ENCODE data around the gene AVPI1.

Gene AVPI1

GRCh38 chr10:97676770-97677581, 10.1 kb downstream of the AVPI1 start:
- Histone ChIP-seq H3K27ac (ENCODE audit: low read depth, low read length, severe bottlenecking) (no peak overlapping the region), H3K36me3 (ENCODE audit: control insufficient read depth, insufficient read depth, low read length) (peaks cover 45% of the 10 kb centered on the region), H3K9me3 (ENCODE audit: control insufficient read depth, low read length) (no peaks in the 10 kb centered on the region), H3K4me1 (ENCODE audit: control insufficient read depth, insufficient read depth, low read length, poor library complexity, severe bottlenecking) (no peaks in the 10 kb centered on the region), H3K4me3 (ENCODE audit: extremely low read depth, insufficient read depth, low read length, poor library complexity, severe bottlenecking) (no peak overlapping the region)
- 89 to 95% methylated on average over 1 of the region's 2 CpGs for WGBS, 2 experiments (ENCODE audit: insufficient coverage in 2 of 2)

- Histone ChIP-seq H3K27ac (ENCODE audit: low read depth, low read length, severe bottlenecking) (no peak overlapping the region), H3K36me3 (ENCODE audit: control insufficient read depth, insufficient read depth, low read length) (peaks cover 62% of the 10 kb centered on the region)
- WGBS, 2 experiments (ENCODE audit: insufficient coverage in 2 of 2): 86 to 98% methylated on average over 5 to 8 of the region's 9 CpGs
Measured at GRCh38 chr10:97675222-97675621, 11.8 kb downstream of the AVPI1 start.

GRCh38 chr10:97673736-97674525, 13.1 kb downstream of the AVPI1 start:
- Histone ChIP-seq H3K27ac (ENCODE audit: low read depth, low read length, severe bottlenecking) (no peak overlapping the region), H3K9me3 (ENCODE audit: control insufficient read depth, low read length) (no peaks in the 10 kb centered on the region), H3K4me1 (ENCODE audit: control insufficient read depth, insufficient read depth, low read length, poor library complexity, severe bottlenecking) (no peaks in the 10 kb centered on the region), H3K36me3 (ENCODE audit: control insufficient read depth, insufficient read depth, low read length) (peaks cover 73% of the 10 kb centered on the region), H3K4me3 (ENCODE audit: extremely low read depth, insufficient read depth, low read length, poor library complexity, severe bottlenecking) (no peak overlapping the region)
- WGBS, 2 experiments (ENCODE audit: insufficient coverage in 2 of 2): 92 to 100% methylated on average over 4 to 6 of the region's 8 CpGs

More at GRCh38 chr10:97675222-97675621, 11.8 kb downstream of the AVPI1 start:
- Histone ChIP-seq H3K4me3 (ENCODE audit: extremely low read depth, insufficient read depth, low read length, poor library complexity, severe bottlenecking) (no peak overlapping the region), H3K4me1 (ENCODE audit: control insufficient read depth, insufficient read depth, low read length, poor library complexity, severe bottlenecking) (no peaks in the 10 kb centered on the region), H3K9me3 (ENCODE audit: control insufficient read depth, low read length) (no peaks in the 10 kb centered on the region)

- no peak overlapping the region for H3K4me3 ChIP-seq (ENCODE audit: extremely low read depth, insufficient read depth, low read length, poor library complexity, severe bottlenecking)
- no CpG with 5 or more reads among the region's 1 CpG for WGBS, 2 experiments (ENCODE audit: insufficient coverage in 2 of 2)
Measured at GRCh38 chr10:97669571-97669970, 17.5 kb downstream of the AVPI1 start.

GRCh38 chr10:97667463-97667862, 19.6 kb downstream of the AVPI1 start:
- H3K36me3 ChIP-seq (ENCODE audit: control insufficient read depth, insufficient read depth, low read length): peaks cover 86% of the 10 kb centered on the region
- H3K9me3 ChIP-seq (ENCODE audit: control insufficient read depth, low read length): no peaks in the 10 kb centered on the region
- no peak overlapping the region for H3K4me3 ChIP-seq (ENCODE audit: extremely low read depth, insufficient read depth, low read length, poor library complexity, severe bottlenecking)
- H3K27ac ChIP-seq (ENCODE audit: low read depth, low read length, severe bottlenecking): no peak overlapping the region
- WGBS, 2 experiments (ENCODE audit: insufficient coverage in 2 of 2): 93 to 94% methylated on average over 3 to 5 of the region's 6 CpGs
- H3K4me1 ChIP-seq (ENCODE audit: control insufficient read depth, insufficient read depth, low read length, poor library complexity, severe bottlenecking): no peaks in the 10 kb centered on the region

More at GRCh38 chr10:97669571-97669970, 17.5 kb downstream of the AVPI1 start:
- Histone ChIP-seq H3K27ac (ENCODE audit: low read depth, low read length, severe bottlenecking) (no peak overlapping the region), H3K36me3 (ENCODE audit: control insufficient read depth, insufficient read depth, low read length) (peaks cover 83% of the 10 kb centered on the region), H3K4me1 (ENCODE audit: control insufficient read depth, insufficient read depth, low read length, poor library complexity, severe bottlenecking) (no peaks in the 10 kb centered on the region), H3K9me3 (ENCODE audit: control insufficient read depth, low read length) (no peaks in the 10 kb centered on the region)

GRCh38 chr10:97666992-97667391, 20.0 kb downstream of the AVPI1 start:
- Histone ChIP-seq H3K4me3 (ENCODE audit: extremely low read depth, insufficient read depth, low read length, poor library complexity, severe bottlenecking) (no peak overlapping the region), H3K36me3 (ENCODE audit: control insufficient read depth, insufficient read depth, low read length) (peaks cover 90% of the 10 kb centered on the region), H3K4me1 (ENCODE audit: control insufficient read depth, insufficient read depth, low read length, poor library complexity, severe bottlenecking) (no peaks in the 10 kb centered on the region), H3K27ac (ENCODE audit: low read depth, low read length, severe bottlenecking) (no peak overlapping the region), H3K9me3 (ENCODE audit: control insufficient read depth, low read length) (no peaks in the 10 kb centered on the region)
- WGBS, 2 experiments (ENCODE audit: insufficient coverage in 2 of 2): 97 to 100% methylated on average over 5 of the region's 7 CpGs

GRCh38 chr10:97664282-97664850, 22.7 kb downstream of the AVPI1 start:
- H3K9me3 ChIP-seq (ENCODE audit: control insufficient read depth, low read length): no peaks in the 10 kb centered on the region
- whole genome bisulfite sequencing, 2 experiments (ENCODE audit: insufficient coverage in 2 of 2): 80 to 100% methylated on average over 1 of the region's 1 CpG
- H3K27ac ChIP-seq (ENCODE audit: low read depth, low read length, severe bottlenecking): no peak overlapping the region
- no peaks in the 10 kb centered on the region for H3K4me1 ChIP-seq (ENCODE audit: control insufficient read depth, insufficient read depth, low read length, poor library complexity, severe bottlenecking)
- peaks cover 79% of the 10 kb centered on the region for H3K36me3 ChIP-seq (ENCODE audit: control insufficient read depth, insufficient read depth, low read length)
- H3K4me3 ChIP-seq (ENCODE audit: extremely low read depth, insufficient read depth, low read length, poor library complexity, severe bottlenecking): no peak overlapping the region

- Histone ChIP-seq H3K4me3 (ENCODE audit: extremely low read depth, insufficient read depth, low read length, poor library complexity, severe bottlenecking) (no peak overlapping the region), H3K36me3 (ENCODE audit: control insufficient read depth, insufficient read depth, low read length) (peaks cover 86% of the 10 kb centered on the region), H3K27ac (ENCODE audit: low read depth, low read length, severe bottlenecking) (no peak overlapping the region), H3K4me1 (ENCODE audit: control insufficient read depth, insufficient read depth, low read length, poor library complexity, severe bottlenecking) (no peaks in the 10 kb centered on the region), H3K9me3 (ENCODE audit: control insufficient read depth, low read length) (no peaks in the 10 kb centered on the region)
- whole genome bisulfite sequencing, 2 experiments (ENCODE audit: insufficient coverage in 2 of 2): 100% methylated on average over 1 of the region's 1 CpG
Measured at GRCh38 chr10:97659589-97659988, 27.5 kb downstream of the AVPI1 start.

- Histone ChIP-seq H3K4me1 (ENCODE audit: control insufficient read depth, insufficient read depth, low read length, poor library complexity, severe bottlenecking) (no peaks in the 10 kb centered on the region), H3K4me3 (ENCODE audit: extremely low read depth, insufficient read depth, low read length, poor library complexity, severe bottlenecking) (no peak overlapping the region), H3K36me3 (ENCODE audit: control insufficient read depth, insufficient read depth, low read length) (peaks cover 86% of the 10 kb centered on the region), H3K9me3 (ENCODE audit: control insufficient read depth, low read length) (no peaks in the 10 kb centered on the region), H3K27ac (ENCODE audit: low read depth, low read length, severe bottlenecking) (no peak overlapping the region)
- WGBS, 2 experiments (ENCODE audit: insufficient coverage in 2 of 2): 86 to 96% methylated on average over 5 of the region's 5 CpGs
Measured at GRCh38 chr10:97656777-97657176, 30.3 kb downstream of the AVPI1 start.

GRCh38 chr10:97651773-97652172, 35.3 kb downstream of the AVPI1 start:
- Histone ChIP-seq H3K36me3 (ENCODE audit: control insufficient read depth, insufficient read depth, low read length) (peaks cover 80% of the 10 kb centered on the region), H3K4me1 (ENCODE audit: control insufficient read depth, insufficient read depth, low read length, poor library complexity, severe bottlenecking) (peaks cover 19% of the 10 kb centered on the region), H3K27ac (ENCODE audit: low read depth, low read length, severe bottlenecking) (no peak overlapping the region), H3K9me3 (ENCODE audit: control insufficient read depth, low read length) (no peaks in the 10 kb centered on the region), H3K4me3 (ENCODE audit: extremely low read depth, insufficient read depth, low read length, poor library complexity, severe bottlenecking) (no peak overlapping the region)
- WGBS, 2 experiments (ENCODE audit: insufficient coverage in 2 of 2): 89 to 100% methylated on average over 1 to 2 of the region's 3 CpGs

Measured in mesodermal cell (in vitro differentiated cells).